G401.6 (cell line): Measurements from ENCODE around the gene HMCN1.

Experiments used
- FAIRE-seq: peaks from 2 replicates; lab custom pipeline; 2012; peaks lifted over from hg19 to GRCh38; lab: Jason Lieb, UNC

The HMCN1 gene

DNA sequence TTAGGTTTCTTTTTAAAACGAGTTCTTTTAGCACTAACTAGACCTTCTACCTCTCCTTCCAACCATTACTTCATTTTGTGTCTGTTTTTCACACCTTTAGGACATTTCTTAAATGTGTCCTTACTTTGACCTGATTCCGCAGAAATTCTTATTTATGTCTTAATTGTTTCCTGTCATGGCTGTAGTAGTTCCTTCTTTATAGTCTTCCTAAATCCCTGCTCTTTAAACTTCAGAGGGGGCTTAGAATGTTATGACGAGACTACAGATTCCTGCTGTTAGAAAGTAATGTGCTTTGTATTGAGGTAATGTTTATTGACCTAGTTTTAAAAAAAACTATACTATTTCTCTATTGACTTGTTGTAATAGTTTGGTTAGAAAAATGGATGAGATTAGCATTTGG, 70.4 kb downstream of the HMCN1 start:
- no peak for FAIRE-seq

DNA sequence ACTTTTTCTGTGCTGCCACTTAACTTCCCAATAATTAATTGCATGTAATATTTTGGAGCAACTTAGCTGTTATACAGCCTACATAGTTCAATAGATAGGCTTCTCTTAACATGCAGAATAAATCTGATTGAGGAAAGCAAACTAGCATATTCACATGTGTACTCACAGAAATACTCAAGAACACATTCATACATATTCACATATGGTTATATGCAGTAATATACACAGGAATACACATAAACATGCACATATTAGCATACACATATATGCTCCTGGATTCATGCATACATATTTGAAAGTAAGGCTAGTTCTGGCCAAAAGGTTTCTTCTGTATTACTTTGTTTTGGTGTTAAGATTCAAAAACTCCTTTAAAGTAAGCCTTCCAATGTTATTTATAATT, 73.1 kb downstream of the HMCN1 start:
- no peak for FAIRE-seq

DNA sequence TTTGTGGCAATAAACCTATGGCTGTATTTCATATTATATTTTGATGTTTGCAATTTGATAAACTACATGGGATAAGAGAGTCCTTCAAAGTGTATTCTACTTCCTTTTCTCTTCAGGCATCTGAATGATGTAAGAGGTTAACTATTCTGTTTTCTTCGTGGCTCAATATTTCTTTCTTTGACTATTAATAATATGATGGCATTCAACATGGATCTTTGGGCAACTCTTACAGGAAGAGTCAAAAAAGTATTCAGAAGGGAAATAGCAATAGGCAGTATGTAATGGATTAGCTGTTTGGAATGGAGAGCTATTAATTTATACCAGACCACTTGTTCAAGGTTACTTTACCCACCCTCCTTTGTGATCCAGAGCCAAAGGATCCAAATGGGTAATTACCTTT, 74.4 kb downstream of the HMCN1 start:
- FAIRE-seq: no peak

DNA sequence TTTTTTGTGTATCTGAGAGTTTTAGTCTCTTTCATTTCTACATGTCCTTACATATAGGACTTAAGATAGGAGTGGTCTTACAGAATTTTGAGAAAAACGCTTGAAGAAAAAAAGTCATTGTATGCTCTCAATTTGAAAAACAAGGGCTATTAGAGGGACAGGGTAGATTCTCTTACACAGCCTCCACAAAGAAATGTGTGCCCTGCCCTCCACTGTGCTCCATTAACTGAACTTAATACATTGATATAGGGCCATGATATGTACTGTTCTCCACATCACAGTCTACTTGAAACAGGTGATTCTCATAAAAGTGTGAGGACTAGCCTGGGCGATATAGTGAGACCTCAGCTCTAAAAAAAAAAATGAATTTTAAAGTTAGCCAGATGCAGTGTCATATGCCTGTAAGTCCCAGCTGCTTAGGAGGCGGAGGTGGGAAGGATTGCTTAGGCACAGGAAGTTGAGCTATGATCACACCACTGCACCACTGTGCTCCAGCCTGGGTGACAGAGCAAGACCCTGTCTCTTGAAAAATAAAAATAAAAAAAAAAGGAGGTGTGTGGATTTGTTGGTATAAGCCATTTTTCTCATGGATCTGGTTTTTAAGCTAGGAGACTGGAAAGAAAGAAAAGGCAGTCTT, 77.0 kb downstream of the HMCN1 start:
- no peak for FAIRE-seq

DNA sequence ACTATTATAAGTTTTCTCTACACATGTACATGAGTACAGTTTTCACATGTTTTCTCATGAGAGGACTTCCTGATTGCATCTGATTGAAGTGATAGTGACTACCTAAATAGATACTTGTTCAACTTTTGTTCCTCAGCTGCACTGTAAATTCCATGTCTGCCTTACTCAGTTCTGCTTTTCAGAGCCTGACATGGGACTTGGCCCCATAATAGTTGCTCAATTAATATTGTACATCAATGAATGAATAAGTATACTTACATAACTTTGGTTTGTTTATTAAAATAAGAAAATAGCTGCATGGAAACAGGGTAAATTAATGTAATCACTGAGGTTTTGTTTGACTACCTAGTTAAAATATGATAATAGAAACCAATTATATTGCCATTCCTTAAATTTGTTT, 78.7 kb downstream of the HMCN1 start:
- FAIRE-seq: no peak

DNA sequence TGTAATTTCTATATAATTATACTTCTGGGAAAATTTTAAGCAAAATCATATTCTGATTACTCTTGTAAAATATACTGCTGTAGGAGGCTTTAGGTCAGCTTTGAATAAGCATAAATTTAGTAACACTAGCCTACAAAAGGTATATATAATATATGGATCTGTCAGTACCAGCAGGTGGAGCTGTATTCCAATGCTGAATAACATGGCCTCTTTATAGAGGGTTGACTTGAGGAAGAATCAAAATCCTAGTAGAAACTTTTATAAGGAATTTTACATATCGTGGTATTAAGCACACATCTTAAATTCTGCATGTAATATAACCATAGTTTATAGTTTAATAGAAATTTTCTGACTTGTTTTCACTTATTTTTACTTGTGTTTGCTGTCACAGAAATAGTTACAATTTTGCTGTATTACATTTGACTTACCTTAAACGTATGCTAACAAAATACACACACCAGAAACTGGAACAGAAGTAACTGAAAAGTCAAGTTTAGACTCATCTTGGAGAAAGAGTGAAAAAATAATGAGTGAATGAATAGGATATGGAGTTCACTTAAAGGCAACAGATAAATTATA, 79.3 kb downstream of the HMCN1 start:
- peak; percentile 90 for FAIRE-seq

DNA sequence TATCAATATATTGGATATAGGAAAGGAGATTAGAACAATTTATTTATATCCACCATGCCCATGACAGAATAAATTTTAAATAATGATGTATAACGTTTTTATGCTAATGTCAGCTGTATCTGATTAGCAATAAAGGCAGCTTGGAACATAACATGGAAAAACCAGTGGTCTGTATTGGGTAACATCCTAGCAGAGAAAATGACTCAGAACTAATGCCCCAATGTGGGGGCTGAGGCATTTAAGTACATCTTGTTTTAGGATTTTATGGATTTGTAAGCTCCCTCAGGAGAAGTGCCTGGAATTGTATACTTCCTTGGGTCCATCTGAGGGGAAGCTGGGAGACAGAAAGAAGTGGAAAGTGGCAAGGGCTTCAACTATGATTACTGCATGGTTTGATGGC, 82.3 kb downstream of the HMCN1 start:
- no peak for FAIRE-seq

DNA sequence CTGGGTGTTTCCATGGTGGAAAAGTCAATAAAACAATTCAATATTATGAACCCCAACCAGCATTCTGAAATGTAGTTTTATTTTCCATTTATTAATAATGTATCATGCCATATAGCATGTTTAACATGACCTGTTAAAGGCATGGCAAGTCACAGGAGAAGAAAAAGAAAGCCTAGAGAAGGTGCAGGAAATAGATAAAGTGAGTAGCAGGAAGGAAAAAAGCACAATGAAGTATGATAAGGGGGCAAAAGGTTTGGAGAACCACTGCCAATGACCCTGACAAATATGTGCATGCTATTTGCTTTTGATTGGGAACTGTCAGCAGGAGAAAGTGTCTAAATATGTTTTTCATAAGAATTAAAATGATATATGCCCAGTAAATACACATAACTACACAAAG, 85.6 kb downstream of the HMCN1 start:
- FAIRE-seq: no peak

DNA sequence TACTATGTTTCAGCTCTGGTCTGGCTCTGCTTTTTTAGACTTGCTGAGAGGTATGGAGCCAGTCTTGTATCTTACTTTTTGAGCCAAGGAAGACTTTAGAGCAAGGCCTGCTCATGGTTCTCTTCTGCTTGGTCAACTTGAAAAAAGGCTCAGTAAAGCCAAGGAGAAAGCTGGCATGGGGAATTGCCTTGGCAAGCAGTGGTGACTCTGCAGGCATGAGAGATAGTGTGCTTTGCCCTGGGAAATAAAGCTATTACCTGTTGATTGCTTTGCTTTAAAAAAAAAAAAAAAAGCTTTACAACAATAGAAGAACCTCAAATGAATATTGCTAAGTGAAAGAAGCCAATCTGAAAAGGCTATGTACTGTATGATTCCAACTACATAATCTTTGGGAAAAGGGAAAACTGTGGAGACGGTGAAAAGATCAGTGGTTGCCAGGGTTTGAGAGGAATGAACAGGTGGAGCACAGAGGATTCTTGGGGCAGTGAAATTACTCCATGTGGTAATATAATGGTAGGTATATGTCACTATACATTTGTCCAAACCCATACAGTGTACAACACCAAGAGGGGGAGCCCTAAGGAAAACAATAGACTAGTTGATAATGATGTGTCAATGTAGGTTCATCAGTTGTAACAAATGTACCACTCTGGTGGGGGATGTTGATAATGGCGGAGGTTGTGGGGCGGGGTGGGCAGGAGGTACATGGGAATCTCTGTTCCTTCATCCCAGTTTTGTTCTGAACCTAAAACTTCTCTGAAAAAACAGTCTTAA, 87.6 kb downstream of the HMCN1 start:
- no peak for FAIRE-seq

DNA sequence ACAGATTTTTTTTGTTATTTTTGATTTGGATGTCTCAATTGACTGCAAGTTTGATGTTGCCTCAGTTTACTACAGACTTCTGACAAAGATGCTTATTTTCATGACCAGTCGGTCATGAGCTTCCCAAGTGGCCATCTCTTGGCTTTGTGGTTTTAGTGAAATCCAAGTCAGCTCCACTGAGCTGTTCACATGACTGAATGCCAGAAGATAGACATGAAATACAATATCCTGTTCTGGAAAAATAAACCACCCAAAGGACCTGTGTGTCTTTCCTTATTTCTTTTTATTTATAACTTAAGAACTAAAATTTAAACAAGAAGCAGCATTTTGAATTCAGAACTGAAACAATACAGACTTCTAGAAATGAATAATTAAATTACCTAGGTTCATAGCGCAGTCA, 89.3 kb downstream of the HMCN1 start:
- no peak for FAIRE-seq

DNA sequence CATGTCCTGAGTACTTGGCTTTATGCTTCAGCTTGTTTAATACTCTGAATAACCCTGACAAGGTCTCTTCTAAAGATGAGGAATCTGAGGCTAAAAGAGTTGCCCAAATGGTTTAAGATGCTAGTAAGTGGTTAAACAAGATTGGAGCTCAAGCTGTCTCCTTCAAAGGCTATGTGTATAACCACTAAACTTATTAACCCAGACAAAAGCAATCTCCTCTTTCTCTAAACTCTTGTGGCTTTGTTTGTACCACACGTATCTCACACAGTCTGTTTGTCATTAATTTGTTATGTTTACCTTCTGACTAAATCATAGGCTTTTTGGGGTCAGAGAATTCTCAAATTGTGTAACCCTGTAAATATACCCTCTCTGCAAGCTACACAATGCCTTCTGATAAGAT, 89.9 kb downstream of the HMCN1 start:
- no peak for FAIRE-seq

DNA sequence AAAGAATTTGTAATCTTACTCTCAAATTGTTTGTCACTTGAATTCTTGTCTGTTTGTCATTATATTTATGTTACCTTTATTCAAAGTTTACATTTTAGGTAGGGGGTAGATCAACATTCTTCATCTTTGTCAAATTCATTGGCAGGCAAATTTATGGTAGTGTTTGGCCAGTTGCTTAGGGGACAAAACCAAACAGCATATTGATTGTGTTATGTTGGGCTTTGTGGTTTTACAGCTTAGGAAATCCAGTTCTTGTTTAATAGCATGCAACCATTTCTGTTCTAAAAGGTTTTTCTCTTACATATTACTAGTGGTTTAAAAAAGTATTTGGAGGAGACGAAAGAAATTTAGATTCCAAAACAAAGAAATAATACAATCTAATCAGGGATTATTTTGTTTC, 91.4 kb downstream of the HMCN1 start:
- no peak for FAIRE-seq

DNA sequence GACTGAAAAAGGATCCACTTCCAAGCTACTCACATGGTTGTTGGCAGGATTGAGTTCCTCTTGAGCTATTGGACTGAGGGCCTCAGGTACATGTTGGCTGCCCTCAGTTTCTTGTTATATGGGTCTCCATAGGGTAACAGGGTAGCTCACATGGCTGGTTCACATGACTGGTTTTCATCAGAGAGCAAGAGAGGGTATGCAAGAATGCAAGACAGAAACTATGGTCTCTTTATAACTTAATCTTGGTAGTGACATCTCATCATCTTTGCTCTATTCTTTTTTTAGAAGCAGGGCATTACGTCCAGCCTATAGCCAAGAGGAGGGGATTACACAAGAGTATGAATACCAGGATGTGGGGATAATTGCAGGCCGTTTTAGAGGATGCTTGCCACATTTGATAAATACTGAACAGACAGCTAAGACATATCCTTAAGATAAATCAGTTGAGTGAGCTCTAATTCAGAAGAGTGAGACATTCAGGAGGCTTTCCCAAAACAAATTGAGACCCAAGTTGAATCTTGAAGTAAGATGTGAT, 100.2 kb downstream of the HMCN1 start:
- FAIRE-seq: no peak

DNA sequence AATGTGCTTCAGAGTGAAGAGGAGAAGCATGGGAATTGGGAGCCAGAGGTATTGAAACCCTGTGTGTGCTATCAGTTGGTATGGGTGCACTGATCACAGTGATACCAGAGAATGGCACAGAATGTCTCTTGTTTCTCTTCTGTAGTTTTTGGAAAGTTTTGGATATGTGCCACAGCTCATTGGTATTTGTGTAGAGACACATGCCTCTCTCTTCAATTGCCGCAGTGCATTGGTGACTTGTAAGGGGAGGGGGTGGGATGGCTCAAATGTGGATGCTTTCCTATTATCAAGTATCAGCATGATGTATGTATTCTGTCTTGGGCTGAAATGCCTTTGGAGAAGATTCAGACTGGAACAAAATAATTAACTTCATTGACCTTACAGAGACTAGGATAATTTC, 101.0 kb downstream of the HMCN1 start:
- FAIRE-seq: no peak

DNA sequence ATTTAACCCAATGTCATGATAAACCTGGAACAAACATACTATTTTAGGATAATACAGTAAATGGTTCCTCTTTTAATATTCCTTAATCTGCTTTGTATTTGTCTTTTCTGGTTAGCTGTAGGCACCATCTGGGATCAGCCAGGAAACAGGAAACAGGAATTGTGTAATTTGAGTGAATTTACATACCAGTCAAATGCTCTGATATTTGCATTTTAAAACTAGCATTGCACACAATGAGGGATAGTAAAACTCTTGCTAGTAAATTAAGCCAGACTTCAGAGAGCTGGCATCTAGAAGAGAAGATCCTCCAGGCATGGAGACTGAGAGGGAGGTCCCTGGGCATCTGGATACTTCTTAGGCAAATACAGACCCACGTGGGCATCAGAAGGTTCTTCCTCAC, 103.5 kb downstream of the HMCN1 start:
- no peak for FAIRE-seq

DNA sequence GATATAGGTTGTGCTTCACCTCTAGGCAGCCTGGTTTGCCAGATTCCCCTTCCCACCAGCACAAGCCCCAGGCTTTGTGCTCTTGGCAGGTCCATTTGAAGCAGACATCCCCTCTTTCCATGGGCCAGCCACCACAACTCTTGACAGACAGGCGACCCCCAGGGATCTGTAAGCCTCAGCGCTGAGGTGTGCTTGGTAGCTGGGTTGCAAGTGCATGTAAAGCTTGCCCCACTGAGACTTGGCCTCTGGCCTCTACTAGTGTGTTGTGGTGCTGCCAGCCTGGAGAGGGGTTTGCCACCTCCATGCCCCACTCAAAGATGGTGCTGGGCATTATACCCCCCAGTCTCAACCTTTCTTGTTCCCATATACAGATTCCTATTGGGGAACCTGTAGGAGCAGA, 103.9 kb downstream of the HMCN1 start:
- no peak for FAIRE-seq

DNA sequence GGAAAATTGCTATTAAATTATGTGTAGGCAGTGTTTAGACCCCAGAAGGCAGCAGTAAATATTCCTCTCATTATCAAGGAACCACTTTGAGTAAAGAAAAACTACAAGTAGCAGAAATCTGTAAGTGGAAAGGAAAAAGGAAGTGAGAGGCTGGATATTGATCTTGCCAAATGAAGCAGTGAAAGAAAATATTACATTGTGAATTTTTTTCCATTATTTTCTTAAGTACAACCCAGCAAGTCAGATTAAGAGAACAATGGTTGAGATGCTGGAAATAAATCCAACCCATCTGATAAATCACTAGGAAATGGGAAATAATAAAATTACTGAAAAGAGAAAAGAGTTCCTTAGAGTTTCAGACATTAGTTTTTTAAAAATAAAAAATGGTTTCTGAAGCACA, 106.7 kb downstream of the HMCN1 start:
- peak; percentile 67 for FAIRE-seq

DNA sequence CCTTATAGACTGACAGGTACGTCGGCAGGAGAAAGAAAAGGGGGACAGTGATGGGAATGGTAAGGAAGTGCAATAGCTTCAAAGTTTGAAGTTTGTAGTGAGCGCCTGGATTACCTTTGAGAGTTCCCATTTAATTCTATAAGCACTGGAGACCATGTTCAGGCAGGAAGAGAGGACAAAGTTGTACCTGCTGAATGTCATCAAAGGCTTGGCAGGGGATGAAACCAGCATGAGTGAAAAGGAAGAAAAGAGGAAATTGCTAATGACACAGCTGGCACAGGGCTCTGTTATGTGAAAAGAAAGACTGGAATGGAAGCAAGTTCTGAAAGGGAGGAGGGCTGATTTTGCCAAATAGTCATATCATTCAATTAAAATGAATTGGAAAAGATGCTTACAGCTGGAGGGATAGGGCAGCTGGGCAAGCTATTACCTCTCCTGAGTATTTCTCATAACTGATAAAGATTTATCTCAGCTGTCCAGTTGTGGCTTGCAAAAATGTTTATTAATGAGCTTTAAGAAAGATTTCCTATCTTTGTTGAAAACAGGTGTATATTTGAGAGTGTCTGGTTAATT, 109.2 kb downstream of the HMCN1 start:
- FAIRE-seq: no peak

DNA sequence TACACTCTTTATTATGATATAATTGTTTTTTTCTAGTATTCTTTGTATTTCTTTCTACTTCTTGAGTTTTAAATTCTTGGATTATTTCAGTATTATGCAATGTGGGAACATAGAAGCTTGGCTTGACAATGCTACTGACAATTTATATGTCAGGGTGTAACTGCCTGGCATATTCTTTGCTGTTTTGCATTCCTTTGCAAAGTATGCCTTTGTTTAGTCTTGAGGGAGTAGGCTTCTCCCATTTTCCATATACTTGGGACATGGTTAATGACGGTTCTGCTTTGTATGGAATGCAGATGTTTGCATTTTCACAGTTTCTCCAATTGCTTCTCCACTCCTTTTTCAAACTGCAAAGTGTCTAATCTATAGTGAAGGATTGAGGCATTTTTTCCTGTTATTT, 109.8 kb downstream of the HMCN1 start:
- FAIRE-seq: no peak

DNA sequence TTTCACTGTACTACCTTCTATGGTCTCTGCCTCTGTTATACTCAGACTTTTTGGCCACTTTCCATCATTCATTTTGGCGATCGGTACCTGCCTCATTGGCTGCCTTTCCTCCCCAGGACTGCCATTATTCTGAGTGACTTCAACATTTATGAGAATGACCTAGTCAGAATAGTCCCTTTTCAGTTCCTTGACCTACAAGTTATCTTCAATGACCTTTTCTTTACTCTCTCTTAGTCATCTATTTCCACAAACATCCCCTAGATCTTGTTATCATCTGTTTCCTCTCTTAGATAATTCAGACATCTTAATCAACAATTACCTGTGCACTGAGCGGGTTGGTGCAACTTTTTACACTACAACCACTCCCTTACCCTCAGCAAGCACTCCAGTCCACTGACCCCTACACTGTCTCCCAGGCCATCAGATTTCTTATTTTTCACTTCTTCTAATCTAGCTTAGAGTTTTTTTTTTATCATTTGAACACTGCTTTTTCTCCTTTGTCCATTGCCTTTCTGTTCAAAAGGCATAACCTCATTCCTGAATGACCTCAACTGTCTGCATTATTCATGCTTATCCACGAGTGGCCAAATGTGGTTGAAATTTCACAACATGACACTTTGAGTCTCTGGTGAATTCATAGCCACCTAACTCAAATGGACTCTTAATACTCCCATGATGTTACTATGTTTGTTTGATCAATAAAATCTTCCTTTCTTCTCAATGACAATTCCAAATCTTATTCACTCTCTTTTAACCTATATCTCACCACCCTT, 112.7 kb downstream of the HMCN1 start:
- FAIRE-seq: no peak

DNA sequence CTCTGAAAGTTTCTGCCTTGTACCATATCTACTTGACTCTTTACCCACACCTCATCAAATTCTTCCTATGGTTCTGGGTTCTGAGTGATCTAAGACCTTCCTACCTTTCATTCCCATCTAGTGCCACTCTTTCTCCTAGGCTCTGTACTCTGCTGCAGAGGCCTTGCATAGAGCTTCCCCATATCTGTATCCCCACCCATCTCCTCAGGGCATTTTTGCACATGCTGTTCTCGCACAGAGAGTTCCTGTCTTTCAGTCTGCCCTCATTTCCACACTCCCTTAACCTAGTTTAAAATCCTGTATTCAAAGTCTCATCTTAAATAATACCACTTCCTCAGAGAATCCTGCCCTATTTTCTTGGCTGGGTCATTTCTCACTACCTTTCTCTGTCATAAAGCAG, 114.8 kb downstream of the HMCN1 start:
- no peak for FAIRE-seq

DNA sequence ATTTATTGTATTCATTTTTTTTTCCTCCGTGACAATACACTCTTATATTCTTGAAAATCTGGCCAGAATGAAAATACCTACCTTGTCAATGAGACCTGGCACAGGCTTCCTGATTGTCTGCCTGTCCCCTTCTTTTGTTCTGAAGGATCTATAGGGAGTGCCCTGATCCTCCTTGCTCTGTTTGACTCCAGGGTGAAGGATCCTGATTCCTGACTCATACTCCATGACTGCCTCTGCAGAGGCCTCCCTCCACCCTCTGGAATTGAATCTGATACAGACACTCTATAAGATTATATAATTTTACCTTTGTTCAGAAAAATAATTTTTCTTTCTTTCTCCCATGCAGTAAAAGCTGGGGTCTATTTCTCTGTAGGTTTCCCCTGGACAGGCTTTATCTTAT, 116.2 kb downstream of the HMCN1 start:
- FAIRE-seq: no peak

DNA sequence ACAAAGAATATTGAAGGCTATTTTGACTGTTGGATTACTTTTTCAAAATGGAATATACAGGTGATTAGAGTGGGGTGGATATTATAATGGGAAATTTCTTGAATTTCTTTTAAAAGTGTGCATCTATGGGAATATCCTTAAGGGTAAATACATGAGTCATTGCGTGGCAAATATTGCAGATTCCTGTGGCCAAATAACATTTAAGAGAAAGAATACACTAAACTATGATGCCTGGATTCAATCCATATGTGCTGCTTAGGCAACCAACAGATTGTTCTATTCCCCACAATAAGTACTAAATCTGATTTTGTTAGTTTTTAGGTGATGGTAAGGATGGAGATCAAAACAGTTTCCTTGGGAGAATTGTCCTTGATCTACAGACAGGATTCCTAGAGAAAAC, 119.5 kb downstream of the HMCN1 start:
- no peak for FAIRE-seq
